GM21390 (cell line): Measurements from ENCODE around the gene RPIA.
"Not testable (repeated sequence)": the region's sequence is repeated elsewhere in the genome, so short reads cannot be mapped to it uniquely, and the experiment has no call there.

Source experiments
- ATAC-seq: cut with Tn5 transposase; IDR thresholded peaks from one replicate; pipeline ENCODE4 v1.9.1; 2021; ENCODE audit not compliant: unreplicated experiment

Gene RPIA

GRCh38 chr2:88691339-88692183 lies at the start of gene RPIA:
TSS of gene RPIA (plus strand) at chr2:88691673. CDS start at chr2:88691699, 26 bp downstream.
- ATAC-seq, result peak; percentile 95

- no peak for ATAC-seq
These were observed 49.2 kb upstream of the RPIA start for GRCh38 chr2:88642278-88642677.

DNA sequence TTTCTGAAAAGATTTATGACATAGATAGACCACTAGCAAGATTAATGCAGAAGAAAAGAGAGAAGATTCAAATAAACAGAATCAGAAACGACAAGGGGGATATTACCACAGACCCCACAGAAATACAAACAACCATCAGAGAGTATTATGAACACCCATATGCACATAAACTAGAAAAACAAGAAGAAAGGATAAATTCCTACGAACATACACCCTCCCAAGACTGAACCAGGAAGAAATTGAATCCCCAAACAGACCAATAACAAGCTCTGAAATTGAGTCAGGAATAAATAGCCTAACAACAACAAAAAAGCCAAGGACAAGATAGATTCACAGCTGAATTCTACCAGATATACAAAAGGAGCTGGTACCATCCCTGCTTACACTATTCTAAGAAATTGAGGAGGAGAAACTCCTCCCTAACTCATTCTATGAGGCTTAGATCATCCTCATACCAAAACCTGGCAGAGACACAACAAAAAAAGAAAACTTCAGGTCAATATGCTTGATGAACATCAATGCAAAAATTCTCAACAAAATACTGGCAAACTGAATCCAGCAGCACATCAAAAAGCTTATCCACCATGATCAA lies 46.1 kb upstream of the RPIA start:
- ATAC-seq, result not testable (repeated sequence)

GRCh38 chr2:88651646-88652045 lies 39.8 kb upstream of the RPIA start:
- no peak for ATAC-seq

DNA sequence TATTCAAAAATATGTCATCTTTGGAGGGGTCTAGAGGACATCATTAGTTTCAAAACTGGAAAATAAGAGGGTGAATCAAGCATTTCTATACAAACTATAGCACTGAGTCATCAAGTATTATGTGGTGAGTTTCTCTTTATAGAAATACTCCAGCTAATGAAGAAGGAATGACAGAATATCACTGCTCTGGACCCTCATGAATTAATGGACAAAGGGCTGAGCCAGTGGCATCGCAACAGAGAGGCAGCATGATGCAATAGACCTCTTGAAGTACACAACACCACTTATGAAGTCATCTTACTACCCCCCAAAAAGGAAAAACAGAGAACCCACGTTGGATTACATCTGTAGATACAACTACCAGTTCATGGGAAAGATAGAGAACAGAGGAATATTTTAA lies 36.8 kb upstream of the RPIA start:
- ATAC-seq, result no peak

- ATAC-seq, result no peak
These were observed 34.8 kb upstream of the RPIA start for GRCh38 chr2:88656690-88657089.

GRCh38 chr2:88657131-88657530 lies 34.3 kb upstream of the RPIA start:
- ATAC-seq, result no peak

GRCh38 chr2:88658326-88658725 lies 33.1 kb upstream of the RPIA start:
- no peak for ATAC-seq

GRCh38 chr2:88658881-88659537 lies 32.5 kb upstream of the RPIA start:
- no peak for ATAC-seq

DNA sequence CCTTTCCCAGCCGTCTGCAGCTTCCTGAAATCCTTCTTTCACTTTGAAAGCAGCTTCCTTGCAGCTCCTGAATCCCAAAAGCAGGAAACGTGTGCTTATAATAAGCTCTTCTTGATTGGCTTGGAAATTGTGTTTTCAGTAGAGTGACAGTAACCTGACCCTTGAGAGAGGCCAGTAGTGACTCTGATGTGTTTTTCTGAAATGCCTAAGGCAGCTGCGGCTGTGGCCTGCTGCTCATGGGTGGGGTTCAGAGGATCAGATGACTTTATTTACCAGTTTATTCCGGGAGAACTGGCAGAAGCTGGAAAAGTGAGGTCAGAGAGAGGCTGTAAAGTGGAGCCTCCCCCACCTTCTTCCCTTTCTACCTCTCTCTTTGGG lies 31.9 kb upstream of the RPIA start:
- ATAC-seq, result no peak

DNA sequence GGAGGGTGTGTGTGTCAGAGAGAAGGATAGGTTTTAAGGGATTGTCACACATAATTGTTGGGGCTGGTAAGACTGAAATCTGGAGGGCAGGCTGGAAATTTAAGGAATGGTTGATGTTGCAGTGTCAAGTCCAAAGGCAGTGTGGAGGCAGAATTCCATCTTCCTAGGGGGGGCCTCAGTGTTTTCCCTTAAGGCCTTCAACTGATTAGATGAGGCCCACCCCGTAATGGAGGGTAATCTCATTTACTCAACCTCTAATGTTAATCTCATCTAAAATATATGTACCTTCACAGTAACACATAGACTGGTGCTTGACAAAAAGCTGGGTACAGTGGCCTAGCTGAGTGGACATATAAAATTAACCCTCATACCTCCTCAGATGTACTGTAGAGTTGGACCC lies 30.9 kb upstream of the RPIA start:
- ATAC-seq, result no peak

DNA sequence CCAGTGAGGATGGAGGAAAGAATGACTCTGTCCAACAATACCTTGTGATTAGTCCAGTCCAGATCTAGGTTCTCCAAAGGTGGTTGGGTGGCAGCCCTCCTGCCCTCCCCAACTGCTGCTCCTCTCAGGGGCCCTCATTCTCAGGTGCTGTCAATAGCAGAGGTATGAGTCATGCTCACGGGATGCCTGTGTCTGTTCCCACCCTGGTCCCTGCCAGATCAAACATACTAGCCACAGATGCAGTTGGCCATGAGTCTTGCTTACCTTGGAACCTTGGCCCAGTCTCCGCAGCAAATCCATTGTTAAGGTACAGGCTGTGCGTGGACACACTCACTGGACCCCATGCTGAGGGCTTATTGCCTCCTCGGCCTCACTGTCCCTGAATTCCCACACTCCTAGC lies 24.9 kb upstream of the RPIA start:
- ATAC-seq, result no peak

DNA sequence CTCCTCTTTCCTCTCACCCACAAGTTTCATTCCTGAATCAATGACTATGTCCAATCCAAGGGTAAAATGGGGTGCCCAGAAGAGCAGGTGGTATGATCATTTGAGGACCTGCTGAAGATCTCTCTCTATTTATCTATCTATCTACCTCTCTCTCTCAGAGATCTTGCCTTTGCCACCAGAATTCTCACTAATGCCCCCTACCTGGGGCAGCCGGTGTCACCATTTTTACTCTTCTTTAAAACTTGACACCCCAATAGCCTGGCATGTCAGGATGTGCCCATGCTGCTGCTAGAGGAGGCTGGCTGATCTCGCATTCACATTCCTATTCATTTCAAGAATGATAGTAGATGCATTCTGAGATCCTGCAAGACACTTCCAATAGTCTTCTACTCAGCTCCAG lies 24.3 kb upstream of the RPIA start:
- ATAC-seq, result no peak

DNA sequence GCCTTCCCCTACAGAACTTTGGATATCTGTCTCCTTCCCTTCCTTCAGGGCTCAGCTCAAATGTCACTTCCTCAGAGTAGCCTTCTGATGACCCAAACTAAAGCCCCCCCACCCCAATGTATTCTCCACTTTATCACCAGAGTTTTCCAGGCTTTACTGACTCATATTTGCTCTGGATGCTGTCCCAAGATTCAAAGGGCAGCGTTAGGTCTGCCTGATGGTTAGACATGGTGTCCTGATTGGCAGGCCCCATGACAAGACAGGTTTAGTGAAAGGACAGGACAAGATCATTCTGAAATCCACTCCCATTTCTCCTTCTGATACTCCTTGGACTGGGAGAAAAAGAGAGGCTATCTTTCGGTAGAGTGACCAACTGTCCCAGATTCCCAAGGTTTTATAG lies 22.6 kb upstream of the RPIA start:
- no peak for ATAC-seq

- peak; percentile 83 for ATAC-seq
These were observed 21.8 kb upstream of the RPIA start for GRCh38 chr2:88669482-88670214.

DNA sequence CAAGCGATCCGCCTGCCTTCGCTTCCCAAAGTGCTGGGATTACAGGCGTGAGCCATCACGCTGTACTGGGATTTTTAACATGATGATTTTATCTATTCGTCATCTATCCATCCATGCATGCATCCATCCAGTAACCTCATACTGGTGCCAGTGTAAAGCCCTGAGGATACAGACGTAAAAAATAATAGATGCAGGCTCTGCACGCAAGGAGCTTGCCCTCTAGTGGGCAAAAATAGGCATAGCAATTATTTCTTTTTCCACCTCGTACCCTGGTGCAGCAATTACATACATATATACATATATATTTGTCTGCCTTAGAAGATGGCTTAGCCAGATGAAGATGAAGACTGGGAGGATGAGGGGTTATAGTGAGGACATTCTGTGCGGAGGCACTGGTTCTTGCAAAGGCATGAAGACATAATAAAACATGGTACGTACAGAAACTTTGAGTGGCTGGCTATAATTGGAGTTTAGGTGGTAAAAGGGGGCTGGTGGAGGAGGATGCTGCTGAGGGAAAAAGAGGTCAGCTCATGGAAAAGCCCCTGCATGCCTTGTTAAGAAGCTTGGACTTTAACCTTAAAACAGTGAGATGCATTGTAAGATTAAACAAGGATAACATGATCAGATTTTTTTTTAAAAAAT lies 19.6 kb upstream of the RPIA start:
- ATAC-seq, result peak; percentile 56

- ATAC-seq, result no peak
These were observed 18.1 kb upstream of the RPIA start for GRCh38 chr2:88673363-88673762.

DNA sequence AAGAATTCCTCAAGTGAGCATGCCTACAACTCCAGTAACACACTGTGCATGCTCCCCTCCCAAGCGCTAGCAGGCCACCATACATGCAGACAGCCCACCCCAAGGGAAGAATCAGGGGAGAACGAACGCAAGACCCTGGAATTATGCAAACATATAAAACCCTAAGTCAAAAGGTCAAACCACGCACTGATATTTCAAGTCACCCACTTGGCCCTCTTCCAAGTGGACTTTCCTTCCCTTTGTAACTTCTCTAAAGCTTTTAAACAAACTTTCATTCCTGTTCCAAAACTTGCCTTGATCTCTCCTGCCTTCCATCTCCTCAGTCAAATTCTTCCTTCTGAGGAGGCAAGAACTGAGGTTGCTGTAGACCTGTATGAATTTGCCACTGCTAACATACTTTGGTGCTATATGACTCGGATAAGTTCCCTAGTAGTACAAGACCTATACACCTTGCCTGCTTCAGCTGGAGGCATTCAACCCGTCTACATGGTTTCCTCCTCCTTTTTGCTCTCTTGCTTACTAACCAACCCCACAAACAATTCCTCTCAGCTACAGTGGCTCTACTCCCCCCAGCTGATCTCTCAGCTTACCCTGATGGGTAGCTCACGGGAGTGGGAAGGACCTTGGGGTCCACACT lies 11.1 kb upstream of the RPIA start:
- ATAC-seq, result no peak

DNA sequence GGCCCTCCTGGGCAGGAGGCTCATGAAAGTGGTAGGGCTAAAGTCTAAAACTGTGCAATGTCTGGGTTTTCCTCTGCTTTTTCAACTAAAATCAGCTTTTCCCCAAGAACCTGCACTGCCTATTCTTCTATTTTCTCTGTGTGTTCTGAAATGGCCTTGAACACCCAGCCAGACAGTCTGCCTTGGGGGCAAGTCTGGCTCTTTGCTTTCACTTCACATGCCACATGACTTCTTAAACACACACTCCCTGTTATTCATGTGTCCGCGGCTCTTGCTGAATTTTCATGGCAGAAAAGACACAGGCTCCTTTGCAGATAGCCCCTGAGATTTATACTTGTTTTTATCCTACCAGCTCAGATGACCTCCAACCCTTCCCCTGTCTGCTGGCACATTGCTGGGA lies 10.6 kb upstream of the RPIA start:
- ATAC-seq, result no peak

- no peak for ATAC-seq
These were observed 8.1 kb upstream of the RPIA start for GRCh38 chr2:88683160-88684021.
